GM19238 (cell line): ENCODE results near the gene PRR18.

ENCODE experiments used
- DNase-seq: peaks from one replicate; pipeline ENCODE4 v3.0.0; 2011; ENCODE audit warnings: low spot score; ENCODE audit not compliant: insufficient read length

The PRR18 gene

DNA sequence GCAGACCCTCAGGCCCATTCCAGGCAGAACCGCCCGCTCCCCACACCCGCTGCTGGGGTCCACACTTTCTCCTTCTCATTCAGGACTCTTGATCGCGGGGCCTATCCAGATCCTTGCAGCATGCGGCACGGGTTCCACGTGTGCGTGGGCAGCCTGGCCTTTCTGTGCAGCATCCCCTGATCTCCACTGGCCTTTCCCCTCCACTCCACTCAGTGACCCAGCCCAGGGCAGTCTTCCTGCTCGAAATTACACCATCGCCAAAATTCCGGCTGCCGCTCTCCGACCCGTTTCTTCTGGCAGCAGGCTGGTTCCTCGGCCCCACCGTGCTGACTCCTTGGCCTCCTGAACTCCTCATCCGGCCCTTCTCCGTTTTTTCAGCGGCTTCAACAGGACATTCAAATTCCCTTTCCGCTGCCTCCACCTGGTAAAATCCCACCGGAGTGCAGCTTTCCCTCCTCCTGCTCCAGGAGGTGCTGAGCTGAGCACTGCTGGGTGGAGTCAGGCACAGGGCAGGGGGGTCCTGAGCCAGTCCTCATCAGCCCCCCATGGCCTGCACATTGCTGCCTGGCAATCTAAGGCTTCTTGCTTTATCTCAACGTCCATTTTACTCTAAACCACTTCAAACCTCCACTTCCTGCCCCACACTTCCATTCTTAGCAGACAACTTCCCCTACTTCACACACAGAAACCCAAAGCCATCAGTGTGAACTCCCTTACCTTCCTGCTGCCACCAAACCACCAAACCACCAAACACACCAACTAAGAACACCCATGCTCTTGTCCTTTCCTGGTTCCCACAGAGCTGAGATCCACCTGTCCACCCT lies 25.2 kb upstream of the PRR18 start:
- DNase-seq = peak; percentile 45

DNA sequence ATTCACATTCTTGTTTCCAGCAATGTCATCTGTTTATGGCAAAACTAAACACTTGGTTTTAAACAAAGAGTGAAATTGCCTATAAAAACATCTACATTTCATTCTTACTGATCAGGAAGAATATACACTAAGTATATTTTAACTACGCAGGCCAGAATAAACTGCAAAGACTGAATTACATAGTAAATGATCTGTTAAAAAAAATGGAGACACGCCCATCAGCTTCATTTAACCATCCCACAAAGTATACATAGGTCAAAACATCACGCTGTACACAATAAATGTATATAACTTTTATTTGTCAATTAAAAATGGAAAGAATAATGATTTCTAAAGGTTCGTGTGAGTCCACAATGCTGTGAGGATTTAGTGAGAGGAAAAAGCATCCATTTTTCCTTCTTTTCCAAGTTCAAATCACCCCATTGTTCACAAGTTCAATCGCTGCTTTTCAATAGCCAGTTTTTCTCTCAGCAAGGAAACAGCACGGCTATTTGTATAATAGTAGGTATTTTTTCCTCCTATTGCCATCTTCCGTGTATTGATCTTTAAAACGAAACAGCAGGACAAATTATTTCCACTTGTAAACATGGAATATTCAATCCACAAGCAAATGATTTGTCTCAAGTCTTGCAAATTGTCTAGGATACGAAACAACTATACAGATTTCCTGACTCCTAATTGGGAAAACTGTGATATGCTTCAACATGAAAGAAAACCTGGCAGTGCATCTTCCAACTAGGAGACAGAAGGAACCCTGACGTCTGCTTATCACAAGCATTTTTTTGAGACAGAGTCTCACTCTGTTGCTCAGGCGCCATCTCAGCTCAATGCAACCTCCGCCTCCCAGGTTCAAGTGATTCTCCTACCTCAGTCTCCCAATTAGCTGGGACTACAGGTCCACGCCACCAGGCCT lies 23.6 kb upstream of the PRR18 start:
- no peak for DNase-seq

DNA sequence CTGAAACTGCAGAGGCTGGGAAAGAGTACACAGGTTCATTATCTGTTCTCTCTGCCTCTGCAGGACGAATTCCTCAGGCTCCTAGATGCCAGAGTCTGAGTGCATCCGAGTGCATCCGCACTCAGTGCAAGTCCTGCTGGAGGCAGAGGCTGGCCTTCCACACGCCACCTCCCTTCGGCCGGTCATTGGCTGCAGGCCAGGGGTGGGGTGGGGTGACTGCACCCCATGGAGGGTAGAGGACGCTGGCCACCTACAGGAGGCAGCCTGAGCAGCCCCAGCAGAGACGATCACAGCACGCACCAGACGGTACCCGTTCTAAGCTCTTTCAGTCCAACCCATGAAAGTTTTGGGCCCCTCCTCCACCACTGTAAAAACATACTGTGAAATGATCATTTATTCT lies 22.4 kb upstream of the PRR18 start:
- DNase-seq = no peak

DNA sequence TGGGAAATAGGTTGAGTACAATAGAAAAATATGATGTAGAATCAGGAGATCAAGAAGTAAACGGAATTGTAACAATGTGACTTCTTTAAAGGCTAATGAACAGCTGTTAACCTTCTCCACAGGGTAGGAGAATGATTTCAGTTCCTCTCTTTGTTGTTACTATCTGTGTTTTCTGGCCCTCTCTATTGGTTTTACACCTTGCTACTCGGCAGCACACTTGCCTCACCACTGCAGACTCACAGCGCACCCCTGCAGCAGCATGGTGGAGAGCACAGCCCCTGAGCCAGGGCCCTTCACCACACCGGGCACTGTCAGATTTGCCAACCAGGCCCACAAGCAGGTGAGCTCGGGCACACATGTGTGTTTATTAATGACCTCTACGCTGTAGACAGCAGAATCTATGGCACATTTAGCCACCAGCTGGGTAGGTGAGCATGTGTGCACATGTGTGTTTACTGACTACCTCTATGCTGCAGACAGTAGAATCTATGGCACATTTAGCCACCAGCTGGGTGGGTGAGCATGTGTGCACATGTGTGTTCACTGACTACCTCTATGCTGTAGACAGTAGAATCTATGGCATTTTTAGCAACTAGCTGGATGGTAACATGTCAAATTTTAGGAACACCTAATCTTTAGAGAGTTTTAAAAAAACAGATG lies 17.3 kb upstream of the PRR18 start:
- DNase-seq = peak; percentile 33

DNA sequence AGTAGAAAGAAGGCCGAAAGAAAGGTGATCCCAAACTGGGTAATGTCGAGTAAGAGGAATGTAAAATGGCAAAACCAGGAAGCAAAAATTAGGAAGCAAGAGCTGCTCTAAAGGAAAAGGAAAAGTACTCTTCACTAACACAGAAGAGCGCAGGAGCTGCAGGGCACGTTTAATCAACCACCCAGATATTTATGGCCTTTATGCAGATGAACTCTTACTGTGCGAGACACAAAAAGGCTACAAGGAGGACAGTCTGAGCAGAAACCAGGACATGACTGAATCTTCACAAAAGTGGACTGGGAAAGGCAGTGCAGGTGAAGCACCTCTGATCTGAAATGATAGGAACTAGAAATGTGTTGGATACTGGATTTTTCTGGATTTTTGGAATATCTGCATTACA lies 15.2 kb upstream of the PRR18 start:
- DNase-seq = no peak

DNA sequence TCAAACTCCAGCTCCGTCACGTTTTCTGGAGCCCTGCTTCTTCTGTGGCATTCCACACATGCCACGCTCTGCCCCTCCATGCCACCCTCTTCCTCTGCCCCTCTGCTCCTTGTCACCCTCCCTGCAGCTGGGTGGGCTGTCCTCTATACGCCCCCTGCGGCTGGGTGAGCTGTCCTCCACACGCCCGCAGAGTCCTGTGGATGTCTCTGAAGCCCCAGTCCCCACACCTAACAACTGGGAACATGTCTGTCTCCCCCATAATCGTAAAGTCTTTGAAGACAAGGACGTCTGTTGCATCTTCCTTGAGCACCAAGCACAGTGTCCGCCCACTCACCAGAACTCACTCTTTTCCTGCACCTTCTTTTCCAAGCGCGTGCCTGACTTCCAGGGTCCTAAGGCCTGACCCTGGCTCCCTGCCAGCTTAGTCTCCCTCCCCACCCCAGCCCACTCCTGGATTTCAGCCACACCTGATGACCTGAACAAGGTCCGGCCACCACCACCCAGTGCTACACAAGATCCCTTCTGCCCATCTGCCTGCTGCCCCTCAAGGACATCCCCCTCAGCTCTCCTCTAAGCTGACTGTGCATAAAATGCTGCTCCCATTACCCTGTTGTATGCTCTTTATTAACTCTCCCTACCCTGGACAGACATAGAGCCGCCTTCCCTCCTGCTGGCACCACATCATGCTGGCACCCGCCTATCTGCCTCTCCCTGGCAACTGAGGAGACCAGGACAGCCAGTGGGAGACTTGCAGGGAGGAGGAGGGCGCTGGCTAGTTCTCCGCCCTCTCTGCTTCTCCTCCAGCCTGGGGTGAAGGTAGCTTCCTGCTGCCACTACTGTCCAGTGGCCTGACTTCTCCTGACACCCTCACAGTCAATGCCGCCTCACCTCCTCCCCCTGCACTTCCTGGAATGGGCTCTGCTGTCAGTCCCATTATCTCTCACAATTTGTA lies 10.7 kb upstream of the PRR18 start:
- DNase-seq = no peak

DNA sequence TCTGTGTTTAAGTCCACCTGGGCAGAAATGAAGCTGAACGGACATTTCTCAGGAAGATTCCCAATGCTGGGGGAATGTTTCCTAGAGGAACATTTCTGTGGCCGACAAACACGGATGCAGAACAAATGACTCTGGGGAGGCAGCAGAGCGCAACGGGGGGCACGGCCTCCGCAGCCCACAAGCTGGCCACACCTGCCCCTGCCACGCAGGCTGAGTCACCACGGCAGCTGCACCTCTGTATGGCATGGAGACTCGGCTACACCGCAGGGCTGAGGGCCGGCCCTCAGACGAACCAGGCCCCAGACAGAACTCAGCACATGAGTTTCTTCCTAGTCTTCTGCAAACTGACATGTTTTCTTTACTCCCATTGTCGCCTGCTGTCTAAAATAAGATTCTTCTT lies 10.0 kb upstream of the PRR18 start:
- no peak for DNase-seq

DNA sequence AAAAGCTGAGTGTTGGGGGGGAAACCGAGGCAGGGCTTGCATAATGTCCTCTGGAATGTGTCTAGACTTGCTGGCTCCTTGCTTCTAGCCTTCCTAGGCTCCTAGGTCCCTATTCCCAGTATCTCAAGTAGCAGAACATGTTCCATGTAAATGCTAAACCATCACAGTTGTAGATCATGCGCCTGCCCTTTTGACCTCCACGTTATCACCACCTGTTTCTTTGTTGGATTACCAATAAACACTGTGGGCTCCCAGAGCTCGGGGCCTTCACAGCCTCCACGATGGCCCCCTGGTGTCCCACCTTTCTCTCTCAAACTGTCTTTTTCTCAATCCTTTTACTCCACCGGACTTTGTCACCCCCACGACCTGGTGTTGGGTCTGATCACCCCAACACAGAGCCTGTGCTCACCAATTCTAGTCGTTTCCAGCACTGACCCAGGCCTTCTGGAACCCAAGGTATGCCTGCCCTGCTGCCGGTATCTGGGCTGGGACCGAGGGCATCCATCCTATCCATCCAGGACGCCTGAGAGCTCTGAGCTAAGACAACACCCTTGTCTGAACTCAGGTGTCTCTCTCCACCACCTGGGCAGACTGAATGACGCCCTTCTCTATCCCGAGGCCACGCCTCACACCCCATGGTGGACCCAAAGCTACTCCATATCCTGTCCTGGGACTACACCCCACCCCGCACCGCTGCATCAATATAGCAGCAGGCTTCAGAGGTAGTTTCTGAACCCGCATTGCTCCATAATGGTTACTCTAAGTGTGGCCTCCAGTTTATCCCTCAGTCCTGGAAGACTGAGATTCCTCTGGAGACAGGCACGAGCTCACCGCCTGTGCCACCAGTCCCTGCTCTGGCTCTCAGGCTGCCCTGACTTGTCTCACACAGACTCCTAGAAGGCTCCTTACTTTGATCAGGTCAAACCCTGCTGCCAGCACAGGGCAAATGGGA lies 9.3 kb upstream of the PRR18 start:
- no peak for DNase-seq

DNA sequence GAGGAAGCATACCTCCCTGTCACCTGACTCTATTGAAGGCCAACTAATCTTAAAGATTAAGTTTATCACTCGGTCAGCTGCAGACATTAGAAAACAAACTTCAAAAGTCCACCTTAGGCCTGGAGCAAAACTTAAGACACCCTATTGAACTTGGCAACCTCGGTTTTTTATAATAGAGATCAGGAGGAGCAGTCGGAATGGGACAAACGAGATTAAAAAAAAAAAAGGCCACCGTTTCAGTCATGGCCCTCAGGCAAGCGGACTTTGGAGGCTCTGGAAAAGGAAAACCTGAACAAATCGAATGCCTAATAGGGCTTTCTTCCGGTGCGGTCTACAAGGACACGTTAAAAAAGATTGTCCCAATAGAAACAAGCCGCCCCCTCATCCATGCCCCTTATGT lies 7.2 kb upstream of the PRR18 start:
- no peak for DNase-seq

DNA sequence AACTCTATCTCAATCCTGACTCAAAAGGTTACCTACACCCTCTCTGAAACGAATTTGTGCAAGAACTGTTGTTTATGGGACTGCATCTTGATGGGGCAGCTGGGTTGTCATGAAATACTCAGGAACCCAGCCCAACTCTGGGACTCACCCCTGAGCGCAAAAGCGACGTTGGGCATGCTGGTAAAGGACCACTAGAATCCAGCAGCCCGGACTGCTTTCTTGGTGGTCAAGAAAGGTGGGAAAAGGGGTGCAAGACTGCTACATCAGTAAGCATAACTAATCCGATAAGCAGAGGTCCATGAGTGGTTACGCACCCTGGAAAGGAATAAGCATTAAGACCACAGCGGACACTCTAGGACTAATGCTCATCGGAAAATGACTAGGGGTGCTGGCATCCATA lies 6.3 kb upstream of the PRR18 start:
- DNase-seq = no peak

DNA sequence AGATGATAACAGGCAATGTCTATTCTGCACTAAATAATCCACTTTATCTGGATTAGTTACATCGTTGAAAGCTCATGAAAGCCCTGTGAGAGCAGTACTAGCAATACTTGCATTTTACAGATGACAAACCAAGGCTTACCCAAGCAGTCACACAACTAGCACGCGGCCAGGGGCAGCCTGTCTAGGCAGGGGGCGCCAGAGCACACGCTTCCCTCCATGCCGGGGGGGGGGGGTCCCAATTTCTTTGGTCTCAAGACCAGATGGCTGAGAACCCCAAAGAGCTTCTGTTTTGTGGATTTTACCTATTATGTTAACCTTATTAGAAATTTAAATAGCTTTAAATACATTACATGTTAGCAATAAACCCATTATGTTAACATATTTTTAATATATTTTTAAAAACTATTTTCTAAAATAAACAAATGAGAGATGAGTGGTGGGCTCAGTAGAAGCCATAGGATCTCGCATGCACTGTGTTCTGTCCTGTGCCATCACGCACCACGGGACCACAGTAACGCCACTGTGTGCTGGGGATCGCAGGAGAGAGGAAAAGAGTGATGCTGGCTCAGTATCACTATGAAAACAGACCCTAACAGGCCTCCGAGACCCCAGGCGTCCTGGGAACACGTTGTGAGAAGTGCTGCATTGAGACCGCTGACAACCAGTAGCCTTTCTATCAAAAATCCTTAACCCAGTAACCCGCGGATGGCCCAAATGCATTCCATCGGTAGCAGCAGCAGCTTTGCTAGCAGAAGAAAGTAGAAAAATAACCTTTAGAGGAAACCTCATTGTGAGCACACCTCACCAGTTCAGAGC lies 5.3 kb upstream of the PRR18 start:
- DNase-seq = peak; percentile 40

DNA sequence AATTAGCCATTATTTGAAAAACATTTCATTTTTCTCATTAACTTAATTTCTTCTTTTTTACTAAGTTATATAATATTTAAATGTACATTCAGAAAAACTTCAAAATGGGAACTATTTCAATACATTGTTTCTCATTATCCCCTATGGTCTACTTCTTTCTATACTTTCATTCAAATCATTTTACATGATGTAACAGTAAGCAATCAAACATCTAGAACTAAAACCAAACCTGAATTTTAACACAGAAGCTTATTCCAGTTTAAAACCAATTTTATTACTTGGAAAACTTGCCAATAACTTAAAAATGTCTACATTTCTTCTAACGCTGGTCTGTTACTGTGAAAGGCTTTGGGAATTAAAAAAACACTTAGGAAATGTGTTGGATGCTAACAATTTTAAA lies 4.6 kb upstream of the PRR18 start:
- DNase-seq = no peak

DNA sequence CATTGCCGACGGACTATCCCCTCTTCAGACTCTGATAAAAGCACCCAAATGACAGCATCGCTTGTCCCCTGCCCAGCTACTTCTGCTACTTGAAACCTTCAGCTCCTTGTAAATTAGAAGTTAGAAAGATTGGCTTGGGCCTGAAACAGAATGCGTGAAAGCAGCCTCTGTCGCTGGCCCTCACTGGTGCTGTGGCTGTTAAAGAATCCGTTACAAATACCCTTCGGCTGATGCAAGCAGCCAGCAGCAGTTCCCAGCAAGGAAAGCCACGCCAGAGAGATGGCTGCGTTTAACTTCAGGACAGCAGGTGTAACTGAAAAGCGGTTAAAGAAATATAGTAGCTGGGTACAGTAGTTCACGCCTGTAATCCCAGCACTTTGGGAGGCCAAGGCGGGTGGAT lies 2.4 kb upstream of the PRR18 start:
- DNase-seq = no peak

DNA sequence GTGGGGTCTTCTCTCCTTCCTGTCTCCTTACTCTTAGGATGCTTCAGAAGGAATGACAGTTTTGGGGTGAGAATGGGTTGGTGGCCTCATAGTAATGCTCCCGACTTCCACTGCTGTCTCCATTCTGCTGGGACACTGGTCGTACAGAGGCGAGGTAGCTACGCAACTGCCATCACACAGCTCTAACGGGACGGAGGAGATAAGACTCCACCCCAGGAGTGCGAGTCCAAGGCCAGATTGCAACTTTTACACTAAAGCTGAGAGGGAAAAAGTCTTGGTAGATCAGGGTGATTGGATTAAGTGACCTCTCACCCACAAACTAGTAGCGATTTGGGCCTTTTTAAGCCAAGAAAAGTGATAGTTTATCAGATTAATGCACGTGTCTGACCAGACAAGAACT lies 1.8 kb upstream of the PRR18 start:
- no peak for DNase-seq

DNA sequence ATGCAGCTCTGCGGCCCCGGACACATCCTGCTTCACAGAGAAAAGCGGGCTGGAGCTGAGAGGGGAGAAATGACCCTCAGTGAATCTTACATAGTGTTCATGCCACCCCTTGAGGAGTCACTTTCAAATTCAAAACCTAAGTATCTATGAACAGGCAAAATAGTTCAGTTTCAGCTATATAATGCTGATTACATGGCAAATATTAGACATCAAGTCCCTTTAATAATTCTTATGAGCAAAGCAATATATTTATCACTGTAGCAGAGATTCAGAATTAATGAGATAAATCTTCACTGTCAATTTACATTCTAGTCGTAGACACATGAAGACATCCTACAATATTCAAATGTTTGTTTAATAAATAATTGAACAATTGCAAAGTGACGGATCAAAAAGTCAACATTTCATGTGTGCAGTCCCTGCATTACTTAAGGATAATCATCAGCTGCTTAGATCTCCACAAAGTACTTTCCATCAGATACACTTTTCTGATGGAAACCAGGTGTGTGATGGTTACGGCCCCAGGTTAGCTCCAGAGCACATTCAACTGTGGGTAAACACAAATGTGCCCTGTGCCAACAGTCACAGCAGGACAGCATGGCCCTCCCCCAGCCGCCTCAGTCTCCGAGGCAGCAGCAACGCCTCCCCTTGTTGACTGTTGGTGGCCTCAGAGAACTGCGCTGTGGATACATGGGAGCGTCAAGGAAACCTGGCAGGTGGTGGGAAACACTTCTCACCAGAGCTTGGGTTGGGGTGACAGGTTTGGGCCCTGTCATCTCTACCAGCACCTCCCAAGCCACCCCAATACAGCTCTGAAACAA lies 787 bp upstream of the PRR18 start:
- no peak for DNase-seq

DNA sequence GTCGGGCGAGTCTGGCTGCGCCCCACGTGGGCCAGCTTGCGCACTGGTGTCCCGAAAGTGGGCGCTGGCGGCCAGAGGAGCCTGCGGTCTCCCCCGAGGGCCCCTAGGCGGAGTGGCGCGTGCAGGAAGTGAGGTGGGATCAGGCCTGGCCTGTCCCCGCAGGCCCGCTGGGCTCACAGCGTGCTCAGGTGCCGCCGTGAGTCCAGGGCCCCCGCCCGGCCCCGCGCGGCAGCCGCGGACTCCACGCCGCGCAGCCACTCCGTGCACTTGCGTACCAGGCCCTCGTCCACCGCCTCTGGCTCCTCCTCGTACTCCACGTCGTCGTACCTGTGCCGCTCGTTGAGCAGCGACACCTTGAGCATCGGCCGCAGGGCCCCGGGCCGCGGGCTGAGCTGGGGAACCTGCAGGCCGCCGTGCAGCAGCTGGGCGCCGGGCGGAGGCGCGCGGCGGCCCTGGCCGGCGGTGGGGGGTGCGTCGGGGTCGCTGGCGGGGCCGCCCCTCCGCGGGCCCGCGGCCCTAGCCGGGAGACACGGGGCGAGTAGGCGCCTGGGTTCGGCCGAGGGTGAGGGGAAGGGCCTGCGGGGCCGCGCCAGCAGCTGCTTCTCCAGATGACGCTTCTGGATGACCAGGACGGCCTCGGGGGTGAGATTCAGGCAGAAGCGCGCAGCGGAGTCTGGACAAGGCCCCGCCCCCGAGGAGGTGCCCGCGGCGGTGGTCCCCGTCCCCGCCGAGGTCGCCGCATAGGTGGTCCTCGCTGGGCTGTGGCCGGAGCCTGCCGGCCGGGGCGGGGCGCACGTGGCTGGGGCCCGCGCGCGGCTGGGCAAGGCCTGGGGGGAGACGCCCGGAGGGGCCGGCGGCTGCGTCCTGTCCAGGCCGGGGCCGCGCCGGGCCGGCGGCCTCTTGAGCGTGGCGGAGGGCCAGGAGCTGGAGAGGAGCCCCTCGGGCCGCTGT lies 835 bp downstream of the PRR18 start:
- DNase-seq = peak; percentile 26
